ENCODE results near the gene GABBR2.

Gene GABBR2

DNA sequence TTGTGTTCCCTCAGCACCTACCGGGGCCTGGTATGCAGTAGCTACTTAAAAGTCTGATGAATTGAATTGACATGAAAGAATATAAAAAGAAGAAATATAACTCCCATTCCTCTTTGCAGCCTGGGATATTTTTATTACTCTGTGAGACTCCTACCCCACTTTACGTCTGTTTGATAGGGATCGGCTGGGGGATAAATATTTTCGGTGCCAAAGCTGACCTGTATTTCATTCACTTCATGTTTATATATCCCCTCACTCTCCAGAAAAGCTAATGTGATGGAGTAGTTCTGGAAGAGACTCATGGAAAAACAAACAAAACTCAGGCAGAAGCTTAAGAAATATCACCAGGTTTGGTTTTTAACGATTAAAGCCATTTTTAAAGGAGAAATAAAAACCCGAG is 345.1 kb downstream of the GABBR2 start:
- Histone ChIP-seq H3K4me2 (ENCODE audit: low read depth, low read length) (no peak overlapping the region), H3K36me3 (replicated peaks; ENCODE audit: insufficient read depth, low read length) (no peaks in the 10 kb centered on the region), H4K20me1 (ENCODE audit: insufficient read depth, low read length) (no peaks in the 10 kb centered on the region), H3K4me1 (ENCODE audit: low read length) (no peaks in the 10 kb centered on the region), H3K9me3 (replicated peaks; ENCODE audit: insufficient read depth, low read length) (0 out of 2 replicates have a peak, but pooled peaks cover 3% of the 10 kb centered on the region), H3K9me2 (replicated peaks; ENCODE audit: insufficient read depth, low read length) (no peaks in the 10 kb centered on the region), H3K79me2 (ENCODE audit: low read length) (no peaks in the 10 kb centered on the region), H3K4me3 (ENCODE audit: low read length) (no peak overlapping the region), H3K27ac (ENCODE audit: low read length) (no peak overlapping the region), H3F3A (ENCODE audit: insufficient read depth, low read length) (no peaks in the 10 kb centered on the region), H3K9ac (ENCODE audit: low read length) (no peak overlapping the region), H2AFZ (ENCODE audit: low read length) (no peak overlapping the region), H3K27me3 (replicated peaks; ENCODE audit: insufficient read depth, low read length) (no peaks in the 10 kb centered on the region)
- no peak for DNase-seq
- TF ChIP-seq EZH2phosphoT487 (IDR thresholded peaks at IDR 0.05; ENCODE audit: low read length) (no peak), EZH2 (optimal IDR thresholded peaks at IDR 0.05; ENCODE audit: low read depth, low read length) (no peak)
- TF ChIP-seq, protein P1, sequence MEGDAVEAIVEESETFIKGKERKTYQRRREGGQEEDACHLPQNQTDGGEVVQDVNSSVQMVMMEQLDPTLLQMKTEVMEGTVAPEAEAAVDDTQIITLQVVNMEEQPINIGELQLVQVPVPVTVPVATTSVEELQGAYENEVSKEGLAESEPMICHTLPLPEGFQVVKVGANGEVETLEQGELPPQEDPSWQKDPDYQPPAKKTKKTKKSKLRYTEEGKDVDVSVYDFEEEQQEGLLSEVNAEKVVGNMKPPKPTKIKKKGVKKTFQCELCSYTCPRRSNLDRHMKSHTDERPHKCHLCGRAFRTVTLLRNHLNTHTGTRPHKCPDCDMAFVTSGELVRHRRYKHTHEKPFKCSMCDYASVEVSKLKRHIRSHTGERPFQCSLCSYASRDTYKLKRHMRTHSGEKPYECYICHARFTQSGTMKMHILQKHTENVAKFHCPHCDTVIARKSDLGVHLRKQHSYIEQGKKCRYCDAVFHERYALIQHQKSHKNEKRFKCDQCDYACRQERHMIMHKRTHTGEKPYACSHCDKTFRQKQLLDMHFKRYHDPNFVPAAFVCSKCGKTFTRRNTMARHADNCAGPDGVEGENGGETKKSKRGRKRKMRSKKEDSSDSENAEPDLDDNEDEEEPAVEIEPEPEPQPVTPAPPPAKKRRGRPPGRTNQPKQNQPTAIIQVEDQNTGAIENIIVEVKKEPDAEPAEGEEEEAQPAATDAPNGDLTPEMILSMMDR (IDR thresholded peaks at IDR 0.05; ENCODE audit: low read length), result no peak

DNA sequence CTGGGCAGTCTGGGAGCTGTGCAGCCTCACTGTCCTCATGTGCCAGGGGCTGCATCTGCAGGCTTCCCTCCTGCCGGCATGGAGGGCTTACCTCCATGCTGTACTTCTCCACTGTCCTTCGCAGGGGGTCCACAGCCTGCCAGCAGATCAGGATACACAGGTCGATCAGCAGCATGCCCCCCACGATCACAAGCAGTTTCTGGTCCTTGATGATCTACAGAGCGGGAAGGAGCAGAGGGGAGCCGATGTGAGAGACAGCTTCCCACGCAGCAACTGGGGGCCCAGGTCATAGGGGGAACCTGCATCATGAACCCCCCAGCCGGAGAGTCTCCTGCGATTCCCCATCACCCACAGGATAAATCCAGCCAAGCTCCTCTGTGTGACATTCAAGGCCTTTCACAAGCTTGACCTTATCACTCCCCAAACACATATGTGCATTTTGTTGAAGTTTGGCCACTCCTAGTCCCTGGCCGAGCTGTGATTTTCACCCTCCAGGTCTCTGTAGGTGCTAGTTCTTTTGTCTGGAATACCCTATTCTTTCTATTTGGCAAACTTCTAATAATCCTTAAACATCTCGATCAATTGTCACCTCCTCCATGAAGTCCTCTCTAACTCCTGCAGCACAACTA is 346.0 kb downstream of the GABBR2 start:
- Histone ChIP-seq H3K36me3 (replicated peaks; ENCODE audit: insufficient read depth, low read length) (no peaks in the 10 kb centered on the region), H3K4me3 (ENCODE audit: low read length) (no peak overlapping the region), H3K4me2 (ENCODE audit: low read depth, low read length) (no peak overlapping the region), H3K27me3 (replicated peaks; ENCODE audit: insufficient read depth, low read length) (no peaks in the 10 kb centered on the region), H2AFZ (ENCODE audit: low read length) (no peak overlapping the region), H3K4me1 (ENCODE audit: low read length) (no peaks in the 10 kb centered on the region), H3K79me2 (ENCODE audit: low read length) (no peaks in the 10 kb centered on the region), H3K27ac (ENCODE audit: low read length) (no peak overlapping the region), H3K9me2 (replicated peaks; ENCODE audit: insufficient read depth, low read length) (no peaks in the 10 kb centered on the region), H3K9me3 (replicated peaks; ENCODE audit: insufficient read depth, low read length) (0 out of 2 replicates have a peak, but pooled peaks cover 3% of the 10 kb centered on the region), H4K20me1 (ENCODE audit: insufficient read depth, low read length) (no peaks in the 10 kb centered on the region), H3F3A (ENCODE audit: insufficient read depth, low read length) (no peaks in the 10 kb centered on the region), H3K9ac (ENCODE audit: low read length) (no peak overlapping the region)
- TF ChIP-seq EZH2 (optimal IDR thresholded peaks at IDR 0.05; ENCODE audit: low read depth, low read length) (no peak), EZH2phosphoT487 (IDR thresholded peaks at IDR 0.05; ENCODE audit: low read length) (no peak)
- TF ChIP-seq, protein P1 (IDR thresholded peaks at IDR 0.05; ENCODE audit: low read length), result no peak
- DNase-seq, result no peak

DNA sequence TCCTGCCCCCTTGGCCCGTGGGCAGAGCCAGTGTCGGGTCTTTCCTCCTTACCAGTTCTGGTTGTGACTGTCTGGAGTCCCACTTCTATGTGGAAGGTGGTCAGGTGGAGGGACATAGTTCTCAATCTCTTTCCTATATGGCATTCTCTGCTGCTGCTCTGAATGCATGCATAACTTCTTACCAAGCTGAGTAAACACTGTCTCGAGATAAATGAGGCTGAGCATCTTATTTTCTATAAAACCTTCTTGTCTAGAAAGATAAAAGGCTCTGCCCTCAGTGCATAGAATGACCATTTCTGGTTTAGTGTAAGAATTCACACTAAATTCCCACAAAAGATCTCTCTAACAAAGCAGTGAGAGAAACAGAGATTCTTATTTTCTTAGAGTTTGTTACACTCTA is 347.1 kb downstream of the GABBR2 start:
- H3K9me2 ChIP-seq (replicated peaks; ENCODE audit: insufficient read depth, low read length), result no peaks in the 10 kb centered on the region
- H3K4me1 ChIP-seq (ENCODE audit: low read length), result no peaks in the 10 kb centered on the region
- no peaks in the 10 kb centered on the region for H4K20me1 ChIP-seq (ENCODE audit: insufficient read depth, low read length)
- no peaks in the 10 kb centered on the region for H3K36me3 ChIP-seq (replicated peaks; ENCODE audit: insufficient read depth, low read length)
- H3K9ac ChIP-seq (ENCODE audit: low read length), result no peak overlapping the region
- TF ChIP-seq EZH2phosphoT487 (IDR thresholded peaks at IDR 0.05; ENCODE audit: low read length), result no peak
- TF ChIP-seq EZH2 (optimal IDR thresholded peaks at IDR 0.05; ENCODE audit: low read depth, low read length), result no peak
- TF ChIP-seq, protein P1 (IDR thresholded peaks at IDR 0.05; ENCODE audit: low read length), result no peak
- no peak overlapping the region for H3K4me3 ChIP-seq (ENCODE audit: low read length)
- no peaks in the 10 kb centered on the region for H3F3A ChIP-seq (ENCODE audit: insufficient read depth, low read length)
- no peaks in the 10 kb centered on the region for H3K27me3 ChIP-seq (replicated peaks; ENCODE audit: insufficient read depth, low read length)
- no peak overlapping the region for H3K4me2 ChIP-seq (ENCODE audit: low read depth, low read length)
- no peak overlapping the region for H2AFZ ChIP-seq (ENCODE audit: low read length)
- no peak overlapping the region for H3K27ac ChIP-seq (ENCODE audit: low read length)
- DNase-seq, result no peak
- H3K9me3 ChIP-seq (replicated peaks; ENCODE audit: insufficient read depth, low read length), result 0 out of 2 replicates have a peak, but pooled peaks cover 3% of the 10 kb centered on the region
- H3K79me2 ChIP-seq (ENCODE audit: low read length), result no peaks in the 10 kb centered on the region

Measured in MM.1S (cell line).